ENCODE data around the gene UTRN.

Gene UTRN

GRCh38 chr6:144283646-144284477 lies 1.3 kb upstream of the UTRN start:
- no peak for DNase-seq

- no peak for DNase-seq
Measured at GRCh38 chr6:144284478-144284782, 705 bp upstream of the UTRN start.

- DNase-seq, result no peak
Measured at GRCh38 chr6:144285548-144285797, 338 bp downstream of the UTRN start.

GRCh38 chr6:144285798-144286502 lies 815 bp downstream of the UTRN start:
- peak in 1 of 2 experiments; percentile 18 for DNase-seq

GRCh38 chr6:144286503-144287393 lies 1.6 kb downstream of the UTRN start:
- DNase-seq, result no peak

GRCh38 chr6:144289006-144289405 lies 3.9 kb downstream of the UTRN start:
- DNase-seq, result no peak

- no peak for DNase-seq
Measured at GRCh38 chr6:144292372-144292771, 7.2 kb downstream of the UTRN start.

GRCh38 chr6:144294016-144294415 lies 8.9 kb downstream of the UTRN start:
- DNase-seq, result no peak

- no peak for DNase-seq
Measured at GRCh38 chr6:144295211-144295610, 10.1 kb downstream of the UTRN start.

GRCh38 chr6:144295981-144296767 lies 11.0 kb downstream of the UTRN start:
- DNase-seq, result no peak

GRCh38 chr6:144296973-144297372 lies 11.8 kb downstream of the UTRN start:
- DNase-seq, result no peak

GRCh38 chr6:144297511-144298100 lies 12.5 kb downstream of the UTRN start:
- DNase-seq, result no peak

GRCh38 chr6:144298194-144298593 lies 13.1 kb downstream of the UTRN start:
- DNase-seq, result no peak

- DNase-seq, result no peak
Measured at GRCh38 chr6:144298916-144299315, 13.8 kb downstream of the UTRN start.

- no peak for DNase-seq
Measured at GRCh38 chr6:144302701-144303372, 17.7 kb downstream of the UTRN start.

- DNase-seq, result no peak
Measured at GRCh38 chr6:144304223-144304848, 19.2 kb downstream of the UTRN start.

GRCh38 chr6:144305567-144305966 lies 20.4 kb downstream of the UTRN start:
- DNase-seq, result no peak

- no peak for DNase-seq
Measured at GRCh38 chr6:144305985-144306384, 20.9 kb downstream of the UTRN start.

GRCh38 chr6:144307880-144308279 lies 22.7 kb downstream of the UTRN start:
- no peak for DNase-seq

- no peak for DNase-seq
Measured at GRCh38 chr6:144310765-144311164, 25.6 kb downstream of the UTRN start.

GRCh38 chr6:144311361-144311760 lies 26.2 kb downstream of the UTRN start:
- DNase-seq, result no peak
